HepG2 (cell line): ENCODE data around the gene SEC14L5. TPM values are rescaled to one million over a fixed set of nuclear protein-coding genes. Genes with fewer than 3 reads are reported as not detected.

Experiments used
- BORCS8-MEF2B ChIP-seq: sonication (generic); formaldehyde crosslinking; IDR thresholded peaks from 2 replicates; pipeline ENCODE4 v1.8.0; 2022; ENCODE audit warnings: mild to moderate bottlenecking, missing genetic modification reagents
- BRCA1 ChIP-seq: sonication (generic); formaldehyde crosslinking; IDR thresholded peaks from 2 replicates; pipeline ENCODE4 v1.4.0; 2020; ENCODE audit warnings: missing genetic modification reagents
- ERF ChIP-seq: IDR thresholded peaks from 2 replicates; pipeline ENCODE4 v1.6.1; 2018; ENCODE audit warnings: missing biosample characterization, missing genetic modification reagents
- JUN ChIP-seq: sonication (generic); formaldehyde crosslinking; IDR thresholded peaks from 2 replicates; pipeline ENCODE4 v1.4.0; 2020; ENCODE audit warnings: mild to moderate bottlenecking, missing genetic modification reagents
- NCOR1 ChIP-seq: fragments of 200-600 bp; sonication (generic); IDR thresholded peaks from 2 replicates; pipeline ENCODE4 v1.7.0; 2017; ENCODE audit warnings: antibody characterized with exemption, low read length, borderline replicate concordance
- NFE2L2 ChIP-seq: fragments of 150-350 bp; IDR thresholded peaks from 2 replicates; pipeline ENCODE4 v1.6.1; 2014; ENCODE audit warnings: low read length
- NFYC ChIP-seq: IDR thresholded peaks from 2 replicates; pipeline ENCODE4 v1.6.1; 2016; ENCODE audit warnings: missing genetic modification reagents, missing compliant biosample characterization
- RORA ChIP-seq: sonication (generic); formaldehyde crosslinking; IDR thresholded peaks from 2 replicates; pipeline ENCODE4 v1.5.0; 2020; ENCODE audit warnings: mild to moderate bottlenecking, missing genetic modification reagents, moderate library complexity
- SAFB2 ChIP-seq: sonication (generic); formaldehyde crosslinking; IDR thresholded peaks from 2 replicates; pipeline ENCODE4 v1.5.1; 2020; ENCODE audit warnings: missing genetic modification reagents, low read depth, mild to moderate bottlenecking, borderline replicate concordance
- SRSF9 ChIP-seq: fragments of 200-400 bp; formaldehyde crosslinking; IDR thresholded peaks from 2 replicates; pipeline ENCODE4 v1.6.1; 2018; ENCODE audit warnings: borderline replicate concordance, mild to moderate bottlenecking, low read depth, low read length; ENCODE audit not compliant: insufficient read depth, poor library complexity, severe bottlenecking
- TARDBP ChIP-seq: sonication (generic); formaldehyde crosslinking; IDR thresholded peaks from 2 replicates; pipeline ENCODE4 v1.8.0; 2022; ENCODE audit warnings: mild to moderate bottlenecking, missing genetic modification reagents
- ZBTB1 ChIP-seq: sonication (generic); formaldehyde crosslinking; IDR thresholded peaks from 2 replicates; pipeline ENCODE4 v1.4.0; 2020; ENCODE audit warnings: missing genetic modification reagents, borderline replicate concordance
- ZFP36 ChIP-seq: fragments of 150-350 bp; IDR thresholded peaks from 2 replicates; pipeline ENCODE4 v1.6.1; 2018; ENCODE audit warnings: borderline replicate concordance, low read length, low read depth; ENCODE audit not compliant: partially characterized antibody
- ZFY ChIP-seq: sonication (generic); formaldehyde crosslinking; IDR thresholded peaks from 2 replicates; pipeline ENCODE4 v1.4.0; 2020; ENCODE audit warnings: missing genetic modification reagents
- ZNF230 ChIP-seq: sonication (generic); formaldehyde crosslinking; IDR thresholded peaks from 2 replicates; pipeline ENCODE4 v1.4.0; 2020; ENCODE audit warnings: mild to moderate bottlenecking, missing genetic modification reagents
- ZNF263 ChIP-seq: sonication (generic); formaldehyde crosslinking; IDR thresholded peaks from 2 replicates; pipeline ENCODE4 v1.4.0; 2020; ENCODE audit warnings: missing genetic modification reagents
- ZNF451 ChIP-seq: sonication (generic); formaldehyde crosslinking; IDR thresholded peaks from 2 replicates; pipeline ENCODE4 v1.5.0; 2020; ENCODE audit warnings: mild to moderate bottlenecking, missing genetic modification reagents
- ZNF556 ChIP-seq: sonication (generic); formaldehyde crosslinking; IDR thresholded peaks from 2 replicates; pipeline ENCODE4 v1.4.0; 2020; ENCODE audit warnings: mild to moderate bottlenecking, missing genetic modification reagents, borderline replicate concordance
- ZNF572 ChIP-seq: sonication (generic); formaldehyde crosslinking; IDR thresholded peaks from 2 replicates; pipeline ENCODE4 v1.5.1; 2020; ENCODE audit warnings: mild to moderate bottlenecking, missing genetic modification reagents
- polyA plus RNA-seq, 8 experiments: library from polyadenylated mRNA; depleted of rRNA in 3 of 8; stranded (reverse) in 7 of 8; unstranded in 1 of 8; fragments of >200 nt; fragmentation: Illumina TruSeq in 4 of 8; extraction: Trizol in 4 of 8; gene quantifications; 2 replicates each; pipeline versions ENCODE4 v1.2.1 to v1.2.3, GENCODE V29; 2011 to 2016; ENCODE audit warnings: low read depth in 4 of 8, missing spikeins in 1 of 8, mixed read lengths in 1 of 8; ENCODE audit not compliant: insufficient read depth in 1 of 8
- total RNA-seq, 5 experiments: library from RNA; depleted of rRNA; stranded (reverse); fragments of >200 nt; fragmentation: Illumina TruSeq; extraction: Trizol; gene quantifications; 2 replicates each; pipeline ENCODE4 v1.2.3, GENCODE V29; 2016; ENCODE audit warnings: low read depth in 1 of 5
- TF ChIP-seq, protein P1 (sequence below): sonication (generic); formaldehyde crosslinking; IDR thresholded peaks from 2 replicates; pipeline ENCODE4 v1.8.1; 2023; ENCODE audit warnings: mild to moderate bottlenecking, missing genetic modification reagents
- TF ChIP-seq, protein P2 (sequence below): sonication (generic); formaldehyde crosslinking; IDR thresholded peaks from 2 replicates; pipeline ENCODE4 v1.5.0; 2020; ENCODE audit warnings: missing genetic modification reagents, mild to moderate bottlenecking, borderline replicate concordance
- TF ChIP-seq, protein P3 (sequence below): sonication (generic); formaldehyde crosslinking; IDR thresholded peaks from 2 replicates; pipeline ENCODE4 v1.4.0; 2020; ENCODE audit warnings: mild to moderate bottlenecking, missing genetic modification reagents
- TF ChIP-seq, protein P4 (sequence below), 2 experiments: sonication (generic) in 1 of 2; formaldehyde crosslinking in 1 of 2; IDR thresholded peaks; 2 replicates each; pipeline versions ENCODE4 v1.5.1 to v1.6.1; 2011 to 2020; ENCODE audit warnings: borderline replicate concordance in 1 of 2, low read depth in 1 of 2, low read length in 1 of 2, mild to moderate bottlenecking in 1 of 2, missing genetic modification reagents in 1 of 2, moderate library complexity in 1 of 2
- TF ChIP-seq, protein P5 (sequence below): sonication (generic); formaldehyde crosslinking; IDR thresholded peaks from 2 replicates; pipeline ENCODE4 v1.5.1; 2020; ENCODE audit warnings: missing genetic modification reagents, mild to moderate bottlenecking, borderline replicate concordance

The SEC14L5 gene
- total and polyA plus RNA-seq, 2 of the 13 experiments (the other 11 are each of a cell fraction or from before 2014, with no cell fraction given), result 0.40 to 0.42 TPM

DNA sequence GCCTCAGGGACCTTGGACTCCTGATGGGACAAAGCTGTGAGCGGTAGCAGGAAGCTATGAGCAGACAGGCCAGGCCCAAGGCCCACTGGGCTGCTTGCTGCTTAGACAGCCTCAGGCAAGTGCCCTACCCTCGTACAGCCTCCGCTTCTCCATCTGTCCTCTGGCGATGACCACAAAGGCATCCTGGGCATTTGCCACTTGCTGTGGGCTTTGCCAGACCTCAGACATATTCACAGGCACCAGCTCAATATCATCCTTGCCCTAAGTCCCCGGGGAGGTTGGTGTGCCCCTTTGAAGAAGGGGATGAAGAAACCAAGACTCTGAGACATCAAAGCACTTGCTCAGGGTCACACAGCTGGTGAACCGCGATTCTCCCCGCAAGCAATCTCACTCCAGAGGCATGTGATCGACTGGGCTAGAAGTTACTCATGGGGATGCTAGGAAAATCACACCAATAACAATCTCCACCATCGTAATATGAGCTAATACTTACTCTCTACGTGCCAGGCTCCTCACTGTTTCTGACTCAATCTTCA lies 42.8 kb upstream of the SEC14L5 start (continued):
- TF ChIP-seq, protein P1, sequence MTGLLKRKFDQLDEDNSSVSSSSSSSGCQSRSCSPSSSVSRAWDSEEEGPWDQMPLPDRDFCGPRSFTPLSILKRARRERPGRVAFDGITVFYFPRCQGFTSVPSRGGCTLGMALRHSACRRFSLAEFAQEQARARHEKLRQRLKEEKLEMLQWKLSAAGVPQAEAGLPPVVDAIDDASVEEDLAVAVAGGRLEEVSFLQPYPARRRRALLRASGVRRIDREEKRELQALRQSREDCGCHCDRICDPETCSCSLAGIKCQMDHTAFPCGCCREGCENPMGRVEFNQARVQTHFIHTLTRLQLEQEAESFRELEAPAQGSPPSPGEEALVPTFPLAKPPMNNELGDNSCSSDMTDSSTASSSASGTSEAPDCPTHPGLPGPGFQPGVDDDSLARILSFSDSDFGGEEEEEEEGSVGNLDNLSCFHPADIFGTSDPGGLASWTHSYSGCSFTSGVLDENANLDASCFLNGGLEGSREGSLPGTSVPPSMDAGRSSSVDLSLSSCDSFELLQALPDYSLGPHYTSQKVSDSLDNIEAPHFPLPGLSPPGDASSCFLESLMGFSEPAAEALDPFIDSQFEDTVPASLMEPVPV (CRISPR knock-in tag), result no peak
- TF ChIP-seq, protein P2, sequence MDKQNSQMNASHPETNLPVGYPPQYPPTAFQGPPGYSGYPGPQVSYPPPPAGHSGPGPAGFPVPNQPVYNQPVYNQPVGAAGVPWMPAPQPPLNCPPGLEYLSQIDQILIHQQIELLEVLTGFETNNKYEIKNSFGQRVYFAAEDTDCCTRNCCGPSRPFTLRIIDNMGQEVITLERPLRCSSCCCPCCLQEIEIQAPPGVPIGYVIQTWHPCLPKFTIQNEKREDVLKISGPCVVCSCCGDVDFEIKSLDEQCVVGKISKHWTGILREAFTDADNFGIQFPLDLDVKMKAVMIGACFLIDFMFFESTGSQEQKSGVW (CRISPR knock-in tag), result no peak
- TF ChIP-seq ZBTB1 (CRISPR knock-in tag) (no peak), NCOR1 (no peak), NFE2L2 (no peak), SRSF9 (no peak), RORA (no peak), BRCA1 (no peak), ZNF572 (CRISPR knock-in tag) (peak; percentile 52; the same call in 1 of the 2 replicates), NFYC (no peak), ZNF263 (CRISPR knock-in tag) (no peak; the same call in 1 of the 2 replicates), JUN (no peak), ZNF556 (CRISPR knock-in tag) (no peak), BORCS8-MEF2B (CRISPR knock-in tag) (0 out of 2 replicates have a peak, but pooled peaks have one; percentile 51), TARDBP (CRISPR knock-in tag) (no peak), ERF (CRISPR knock-in tag) (no peak), ZNF230 (no peak), ZFY (CRISPR knock-in tag) (peak; percentile 55), SAFB2 (no peak), ZFP36 (no peak), ZNF451 (peak; percentile 27; the same call in 1 of the 2 replicates)
- TF ChIP-seq, protein P3, sequence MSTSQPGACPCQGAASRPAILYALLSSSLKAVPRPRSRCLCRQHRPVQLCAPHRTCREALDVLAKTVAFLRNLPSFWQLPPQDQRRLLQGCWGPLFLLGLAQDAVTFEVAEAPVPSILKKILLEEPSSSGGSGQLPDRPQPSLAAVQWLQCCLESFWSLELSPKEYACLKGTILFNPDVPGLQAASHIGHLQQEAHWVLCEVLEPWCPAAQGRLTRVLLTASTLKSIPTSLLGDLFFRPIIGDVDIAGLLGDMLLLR (CRISPR knock-in tag), result no peak
- TF ChIP-seq, protein P4, sequence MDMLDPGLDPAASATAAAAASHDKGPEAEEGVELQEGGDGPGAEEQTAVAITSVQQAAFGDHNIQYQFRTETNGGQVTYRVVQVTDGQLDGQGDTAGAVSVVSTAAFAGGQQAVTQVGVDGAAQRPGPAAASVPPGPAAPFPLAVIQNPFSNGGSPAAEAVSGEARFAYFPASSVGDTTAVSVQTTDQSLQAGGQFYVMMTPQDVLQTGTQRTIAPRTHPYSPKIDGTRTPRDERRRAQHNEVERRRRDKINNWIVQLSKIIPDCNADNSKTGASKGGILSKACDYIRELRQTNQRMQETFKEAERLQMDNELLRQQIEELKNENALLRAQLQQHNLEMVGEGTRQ (IDR thresholded peaks at IDR 0.05; ENCODE audit: low read depth, low read length), result no peak
- TF ChIP-seq, protein P4 (CRISPR knock-in tag; IDR thresholded peaks at IDR 0.05; ENCODE audit: borderline replicate concordance), result no peak
- TF ChIP-seq, protein P5, sequence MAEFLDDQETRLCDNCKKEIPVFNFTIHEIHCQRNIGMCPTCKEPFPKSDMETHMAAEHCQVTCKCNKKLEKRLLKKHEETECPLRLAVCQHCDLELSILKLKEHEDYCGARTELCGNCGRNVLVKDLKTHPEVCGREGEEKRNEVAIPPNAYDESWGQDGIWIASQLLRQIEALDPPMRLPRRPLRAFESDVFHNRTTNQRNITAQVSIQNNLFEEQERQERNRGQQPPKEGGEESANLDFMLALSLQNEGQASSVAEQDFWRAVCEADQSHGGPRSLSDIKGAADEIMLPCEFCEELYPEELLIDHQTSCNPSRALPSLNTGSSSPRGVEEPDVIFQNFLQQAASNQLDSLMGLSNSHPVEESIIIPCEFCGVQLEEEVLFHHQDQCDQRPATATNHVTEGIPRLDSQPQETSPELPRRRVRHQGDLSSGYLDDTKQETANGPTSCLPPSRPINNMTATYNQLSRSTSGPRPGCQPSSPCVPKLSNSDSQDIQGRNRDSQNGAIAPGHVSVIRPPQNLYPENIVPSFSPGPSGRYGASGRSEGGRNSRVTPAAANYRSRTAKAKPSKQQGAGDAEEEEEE (CRISPR knock-in tag), result 0 out of 2 replicates have a peak, but pooled peaks have one; percentile 30
